ENCODE results near the gene AIFM1.

- TF ChIP-seq CTCF (IDR thresholded peaks at IDR 0.05): no peak
- TF ChIP-seq POLR2A (IDR thresholded peaks at IDR 0.05): no peak
Measured at GRCh38 chrX:130120321-130120731, 45.3 kb downstream of the AIFM1 start.

All from uterus (tissue), 2 donors.